Liver (tissue), 9 donors: ENCODE results near the gene ADAM19. TPM values are rescaled to one million over a fixed set of nuclear protein-coding genes. Genes with fewer than 3 reads are reported as not detected.

Experiments used
- DNase-seq: peaks from one replicate; pipeline ENCODE4 v3.0.0-alpha.2; 2017; ENCODE audit warnings: low spot score
- H3K27ac ChIP-seq, 2 donors: one replicate each; pipeline ENCODE4 v1.7.0; 2013; ENCODE audit warnings: inconsistent platforms in 2 of 2, low read length in 2 of 2, control low read depth in 1 of 2, low read depth in 1 of 2, mild to moderate bottlenecking in 1 of 2
- H3K27me3 ChIP-seq, 4 donors: one replicate each; pipeline versions ENCODE4 v1.6.1 to v1.7.0; 2013; ENCODE audit warnings: low read length in 3 of 4, inconsistent platforms in 1 of 4, mild to moderate bottlenecking in 1 of 4, moderate library complexity in 1 of 4; ENCODE audit not compliant: control insufficient read depth in 4 of 4, insufficient read depth in 4 of 4
- H3K36me3 ChIP-seq, 4 donors: one replicate each; pipeline versions ENCODE4 v1.6.1 to v1.7.0; 2013; ENCODE audit warnings: low read length in 3 of 4, mild to moderate bottlenecking in 3 of 4, low read depth in 1 of 4, moderate library complexity in 1 of 4; ENCODE audit not compliant: control insufficient read depth in 4 of 4, insufficient read depth in 3 of 4
- H3K4me1 ChIP-seq, 4 donors: one replicate each; pipeline versions ENCODE4 v1.6.1 to v1.7.0; 2013; ENCODE audit warnings: low read length in 3 of 4, mild to moderate bottlenecking in 3 of 4, moderate library complexity in 1 of 4; ENCODE audit not compliant: control insufficient read depth in 4 of 4, insufficient read depth in 4 of 4
- H3K4me3 ChIP-seq, 3 donors: one replicate each; pipeline versions ENCODE4 v1.6.1 to v1.7.0; 2013; ENCODE audit warnings: low read length in 3 of 3, control low read depth in 1 of 3, low read depth in 1 of 3, mild to moderate bottlenecking in 1 of 3
- H3K9ac ChIP-seq, 2 donors: one replicate each; pipeline ENCODE4 v1.7.0; 2013; ENCODE audit warnings: low read length in 2 of 2, mild to moderate bottlenecking in 2 of 2, moderate library complexity in 2 of 2, control low read depth in 1 of 2, low read depth in 1 of 2
- H3K9me3 ChIP-seq, 4 donors: one replicate each; pipeline versions ENCODE4 v1.6.1 to v1.7.0; 2013; ENCODE audit warnings: low read length in 3 of 4; ENCODE audit not compliant: control insufficient read depth in 4 of 4
- EGR1 ChIP-seq, 2 donors: IDR thresholded peaks; 2 replicates each; pipeline ENCODE4 v1.6.1; 2016 to 2018; ENCODE audit warnings: antibody characterized with exemption in 2 of 2, low read depth in 2 of 2
- FOXA1 ChIP-seq: IDR thresholded peaks from 2 replicates; pipeline ENCODE4 v1.6.1; 2016; ENCODE audit warnings: antibody characterized with exemption
- FOXA2 ChIP-seq: IDR thresholded peaks from 2 replicates; pipeline ENCODE4 v1.6.1; 2016; ENCODE audit warnings: antibody characterized with exemption
- GABPA ChIP-seq, 2 donors: IDR thresholded peaks in 1 of 2; conservative IDR thresholded peaks in 1 of 2; 2 replicates each; pipeline ENCODE4 v1.6.1; 2016; ENCODE audit warnings: antibody characterized with exemption in 2 of 2, mild to moderate bottlenecking in 1 of 2, moderate library complexity in 1 of 2
- HNF4A ChIP-seq, 2 donors: conservative IDR thresholded peaks; 2 replicates each; pipeline ENCODE4 v1.6.1; 2016; ENCODE audit warnings: antibody characterized with exemption in 2 of 2, mild to moderate bottlenecking in 2 of 2
- HNF4G ChIP-seq: IDR thresholded peaks from 2 replicates; pipeline ENCODE4 v1.6.1; 2016; ENCODE audit warnings: antibody characterized with exemption
- JUND ChIP-seq, 2 donors: IDR thresholded peaks; 2 replicates each; pipeline ENCODE4 v1.6.1; 2016; ENCODE audit warnings: antibody characterized with exemption in 2 of 2
- NR2F2 ChIP-seq: IDR thresholded peaks from 2 replicates; pipeline ENCODE4 v1.6.1; 2016; ENCODE audit warnings: antibody characterized with exemption
- RAD21 ChIP-seq, 2 donors: IDR thresholded peaks; 2 replicates each; pipeline ENCODE4 v1.6.1; 2016; ENCODE audit warnings: antibody characterized with exemption in 2 of 2, mild to moderate bottlenecking in 2 of 2
- RXRA ChIP-seq, 2 donors: IDR thresholded peaks; 2 replicates each; pipeline ENCODE4 v1.6.1; 2017 to 2018; ENCODE audit warnings: antibody characterized with exemption in 2 of 2, mild to moderate bottlenecking in 1 of 2
- SP1 ChIP-seq: IDR thresholded peaks from 2 replicates; pipeline ENCODE4 v1.6.1; 2018; ENCODE audit warnings: antibody characterized with exemption, mild to moderate bottlenecking
- ZBTB33 ChIP-seq: IDR thresholded peaks from 2 replicates; pipeline ENCODE4 v1.6.1; 2016; ENCODE audit warnings: antibody characterized with exemption
- WGBS: extraction: QIAGEN DNeasy Blood & Tissue Kit; methylation state at CpG from one replicate; pipeline ENCODE4 v1.1.7; 2013; 5-methylcytosine and 5-hydroxymethylcytosine counted together
- polyA plus RNA-seq, 2 donors: library from polyadenylated mRNA; stranded (reverse) in 1 of 2; unstranded in 1 of 2; fragments of 200-250 nt in 1 of 2; fragments of >200 nt in 1 of 2; fragmentation: Nextera tagmentation in 1 of 2; extraction: Ambion mirVana in 1 of 2; gene quantifications; one replicate each; pipeline versions ENCODE4 v1.2.1 to v1.2.3, GENCODE V29; 2013 to 2015
- total RNA-seq, 2 donors: library from RNA; depleted of rRNA; stranded (reverse); fragments of >200 nt; gene quantifications; one replicate each; pipeline ENCODE4 v1.2.3, GENCODE V29; 2014
- TF ChIP-seq, protein P1 (sequence below): IDR thresholded peaks from 2 replicates; pipeline ENCODE4 v1.6.1; 2016; ENCODE audit warnings: antibody characterized with exemption, mild to moderate bottlenecking
- TF ChIP-seq, protein P2 (sequence below): fragments of 150-350 bp; IDR thresholded peaks from 2 replicates; pipeline ENCODE4 v1.5.1; 2017; ENCODE audit warnings: improper control_type of control experiment, low read depth, low read length; ENCODE audit not compliant: missing input control
- TF ChIP-seq, protein P3 (sequence below): IDR thresholded peaks from 2 replicates; pipeline ENCODE4 v1.6.1; 2016; ENCODE audit warnings: antibody characterized with exemption
- donor health status: healthy.
- donor health status: healthy.
- donor health status: healthy.
- donor health status: healthy.
- donor health status: healthy.

The ADAM19 gene
- total and polyA plus RNA-seq, 4 donors = 2.4 to 7.1 (median 2.9) TPM

- Histone ChIP-seq H3K27me3 (no peaks in the 10 kb centered on the region), H3K9ac (no peak overlapping the region), H3K9me3 (no peaks in the 10 kb centered on the region), H3K36me3 (peaks cover 0 to 4% (median 3%) of the 10 kb centered on the region in 4 donors), H3K4me3 (no peak overlapping the region), H3K4me1 (peaks cover 5 to 27% (median 19%) of the 10 kb centered on the region in 4 donors), H3K27ac (no peak overlapping the region)
- DNase-seq = no peak
- no peak for TF ChIP-seq NR2F2
- no peak for TF ChIP-seq FOXA2
- no peak for TF ChIP-seq JUND (IDR thresholded peaks at IDR 0.05)
- no peak for TF ChIP-seq HNF4G
- TF ChIP-seq HNF4A (conservative IDR thresholded peaks at IDR 0.05) = no peak
- TF ChIP-seq RXRA (IDR thresholded peaks at IDR 0.05) = no peak
- TF ChIP-seq SP1 = no peak
- TF ChIP-seq GABPA (IDR thresholded peaks at IDR 0.05 in 1 of 2, conservative IDR thresholded peaks at IDR 0.05 in 1 of 2) = no peak
- TF ChIP-seq, protein P1, sequence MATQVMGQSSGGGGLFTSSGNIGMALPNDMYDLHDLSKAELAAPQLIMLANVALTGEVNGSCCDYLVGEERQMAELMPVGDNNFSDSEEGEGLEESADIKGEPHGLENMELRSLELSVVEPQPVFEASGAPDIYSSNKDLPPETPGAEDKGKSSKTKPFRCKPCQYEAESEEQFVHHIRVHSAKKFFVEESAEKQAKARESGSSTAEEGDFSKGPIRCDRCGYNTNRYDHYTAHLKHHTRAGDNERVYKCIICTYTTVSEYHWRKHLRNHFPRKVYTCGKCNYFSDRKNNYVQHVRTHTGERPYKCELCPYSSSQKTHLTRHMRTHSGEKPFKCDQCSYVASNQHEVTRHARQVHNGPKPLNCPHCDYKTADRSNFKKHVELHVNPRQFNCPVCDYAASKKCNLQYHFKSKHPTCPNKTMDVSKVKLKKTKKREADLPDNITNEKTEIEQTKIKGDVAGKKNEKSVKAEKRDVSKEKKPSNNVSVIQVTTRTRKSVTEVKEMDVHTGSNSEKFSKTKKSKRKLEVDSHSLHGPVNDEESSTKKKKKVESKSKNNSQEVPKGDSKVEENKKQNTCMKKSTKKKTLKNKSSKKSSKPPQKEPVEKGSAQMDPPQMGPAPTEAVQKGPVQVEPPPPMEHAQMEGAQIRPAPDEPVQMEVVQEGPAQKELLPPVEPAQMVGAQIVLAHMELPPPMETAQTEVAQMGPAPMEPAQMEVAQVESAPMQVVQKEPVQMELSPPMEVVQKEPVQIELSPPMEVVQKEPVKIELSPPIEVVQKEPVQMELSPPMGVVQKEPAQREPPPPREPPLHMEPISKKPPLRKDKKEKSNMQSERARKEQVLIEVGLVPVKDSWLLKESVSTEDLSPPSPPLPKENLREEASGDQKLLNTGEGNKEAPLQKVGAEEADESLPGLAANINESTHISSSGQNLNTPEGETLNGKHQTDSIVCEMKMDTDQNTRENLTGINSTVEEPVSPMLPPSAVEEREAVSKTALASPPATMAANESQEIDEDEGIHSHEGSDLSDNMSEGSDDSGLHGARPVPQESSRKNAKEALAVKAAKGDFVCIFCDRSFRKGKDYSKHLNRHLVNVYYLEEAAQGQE = no peak
- TF ChIP-seq EGR1 (IDR thresholded peaks at IDR 0.05; ENCODE audit: low read depth in 2 of 2) = no peak
- WGBS = 95% methylated on average over 9 of the region's 9 CpGs
Observed at GRCh38 chr5:157509093-157509492, 66.5 kb downstream of the ADAM19 start.

DNA sequence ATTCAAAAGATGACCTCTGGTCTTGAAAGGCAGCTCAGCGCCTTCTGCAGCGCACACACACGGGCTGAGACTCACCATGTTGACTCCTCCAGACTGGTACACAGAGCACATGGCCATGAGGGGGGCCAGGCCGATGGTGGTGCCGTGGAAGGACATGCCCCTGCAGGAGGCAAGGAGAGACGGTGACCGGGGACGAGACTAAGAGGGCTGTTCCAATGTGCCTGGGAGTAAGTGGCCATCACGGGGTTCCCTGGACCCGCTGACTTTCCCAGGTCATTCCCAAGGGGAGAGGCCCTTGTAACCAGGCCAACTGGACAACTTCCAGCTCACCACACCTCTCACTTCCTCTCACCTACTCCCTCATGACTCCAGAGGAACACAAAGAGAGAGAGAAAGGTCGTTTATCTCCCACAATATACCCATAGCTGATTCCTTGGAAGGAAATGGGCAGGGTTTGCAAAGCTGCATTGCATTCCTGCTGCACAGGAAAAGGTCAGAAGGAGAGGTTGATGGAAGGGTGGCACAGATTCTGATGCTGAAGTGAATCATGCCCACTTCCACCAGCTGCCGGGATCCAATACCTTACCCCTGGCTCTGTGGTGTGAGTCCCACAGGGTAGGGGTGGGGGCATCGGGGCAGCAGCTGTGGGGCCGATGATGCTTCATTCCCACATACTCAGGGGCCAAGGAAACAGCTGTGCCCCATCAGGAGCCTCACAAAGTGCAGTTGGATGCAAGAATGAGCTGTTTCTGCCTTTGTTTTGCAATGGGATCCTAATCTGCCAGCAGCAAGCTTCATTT lies 68.4 kb downstream of the ADAM19 start:
- no peak overlapping the region for H3K27ac ChIP-seq
- no peaks in the 10 kb centered on the region for H3K27me3 ChIP-seq
- TF ChIP-seq, protein P1 = no peak
- TF ChIP-seq, protein P2, sequence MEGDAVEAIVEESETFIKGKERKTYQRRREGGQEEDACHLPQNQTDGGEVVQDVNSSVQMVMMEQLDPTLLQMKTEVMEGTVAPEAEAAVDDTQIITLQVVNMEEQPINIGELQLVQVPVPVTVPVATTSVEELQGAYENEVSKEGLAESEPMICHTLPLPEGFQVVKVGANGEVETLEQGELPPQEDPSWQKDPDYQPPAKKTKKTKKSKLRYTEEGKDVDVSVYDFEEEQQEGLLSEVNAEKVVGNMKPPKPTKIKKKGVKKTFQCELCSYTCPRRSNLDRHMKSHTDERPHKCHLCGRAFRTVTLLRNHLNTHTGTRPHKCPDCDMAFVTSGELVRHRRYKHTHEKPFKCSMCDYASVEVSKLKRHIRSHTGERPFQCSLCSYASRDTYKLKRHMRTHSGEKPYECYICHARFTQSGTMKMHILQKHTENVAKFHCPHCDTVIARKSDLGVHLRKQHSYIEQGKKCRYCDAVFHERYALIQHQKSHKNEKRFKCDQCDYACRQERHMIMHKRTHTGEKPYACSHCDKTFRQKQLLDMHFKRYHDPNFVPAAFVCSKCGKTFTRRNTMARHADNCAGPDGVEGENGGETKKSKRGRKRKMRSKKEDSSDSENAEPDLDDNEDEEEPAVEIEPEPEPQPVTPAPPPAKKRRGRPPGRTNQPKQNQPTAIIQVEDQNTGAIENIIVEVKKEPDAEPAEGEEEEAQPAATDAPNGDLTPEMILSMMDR = no peak
- TF ChIP-seq SP1 (no peak), RAD21 (IDR thresholded peaks at IDR 0.05) (no peak), ZBTB33 (no peak), JUND (IDR thresholded peaks at IDR 0.05) (no peak), RXRA (IDR thresholded peaks at IDR 0.05) (no peak), FOXA1 (no peak)
- TF ChIP-seq, protein P3, sequence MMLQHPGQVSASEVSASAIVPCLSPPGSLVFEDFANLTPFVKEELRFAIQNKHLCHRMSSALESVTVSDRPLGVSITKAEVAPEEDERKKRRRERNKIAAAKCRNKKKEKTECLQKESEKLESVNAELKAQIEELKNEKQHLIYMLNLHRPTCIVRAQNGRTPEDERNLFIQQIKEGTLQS = no peak
- WGBS = 86% methylated on average over 14 of the region's 14 CpGs
- H3K9ac ChIP-seq = no peak overlapping the region
- no peaks in the 10 kb centered on the region for H3K9me3 ChIP-seq
- no peak overlapping the region for H3K4me3 ChIP-seq
- H3K4me1 ChIP-seq = peaks cover 2 to 14% (median 7%) of the 10 kb centered on the region in 4 donors
- DNase-seq = no peak
- H3K36me3 ChIP-seq = peaks cover 3 to 5% (median 4%) of the 10 kb centered on the region in 4 donors
